Smooth muscle cell (in vitro differentiated cells): ENCODE results near the gene HILPDA. TPM values are rescaled to one million over a fixed set of nuclear protein-coding genes. Genes with fewer than 3 reads are reported as not detected.

Source experiments
- DNase-seq: peaks from one replicate; lab custom pipeline; 2025; ENCODE audit not compliant: unreplicated experiment; lab: John Stamatoyannopoulos, UW
- H2AFZ ChIP-seq: fragments of 200-600 bp; sonication (generic); 2 replicates; pipeline ENCODE4 v1.6.0; 2016; ENCODE audit warnings: antibody characterized with exemption, low read depth, mild to moderate bottlenecking
- H3F3A ChIP-seq: fragments of 200-600 bp; sonication (generic); 2 replicates; pipeline ENCODE4 v1.6.0; 2017; ENCODE audit warnings: antibody characterized with exemption, low read depth
- H3K27ac ChIP-seq: fragments of 200-600 bp; sonication (generic); 2 replicates; pipeline ENCODE4 v1.5.1; 2016; ENCODE audit warnings: low read depth, mild to moderate bottlenecking
- H3K27me3 ChIP-seq: fragments of 200-600 bp; sonication (generic); 2 replicates; pipeline ENCODE4 v1.6.1; 2016; ENCODE audit warnings: low read depth, mild to moderate bottlenecking
- H3K36me3 ChIP-seq: fragments of 200-600 bp; sonication (generic); 2 replicates; pipeline ENCODE4 v1.5.1; 2016; ENCODE audit warnings: low read depth
- H3K4me1 ChIP-seq: fragments of 200-600 bp; sonication (generic); 2 replicates; pipeline ENCODE4 v1.5.1; 2016; ENCODE audit warnings: low read depth
- H3K4me2 ChIP-seq: fragments of 200-600 bp; sonication (generic); 2 replicates; pipeline ENCODE4 v1.6.0; 2016; ENCODE audit warnings: mild to moderate bottlenecking
- H3K4me3 ChIP-seq: fragments of 200-600 bp; sonication (generic); 2 replicates; pipeline ENCODE4 v1.5.1; 2016; ENCODE audit warnings: mild to moderate bottlenecking
- H3K79me2 ChIP-seq: fragments of 200-600 bp; sonication (generic); 2 replicates; pipeline ENCODE4 v1.6.0; 2016; ENCODE audit warnings: low read depth, mild to moderate bottlenecking
- H3K9ac ChIP-seq: fragments of 200-600 bp; sonication (generic); 2 replicates; pipeline ENCODE4 v1.6.0; 2016; ENCODE audit warnings: low read depth
- H3K9me3 ChIP-seq: fragments of 200-600 bp; sonication (generic); replicated peaks from 2 replicates; pipeline ENCODE4 v1.5.1; 2016; ENCODE audit warnings: low read depth
- H4K20me1 ChIP-seq: fragments of 200-600 bp; sonication (generic); 2 replicates; pipeline ENCODE4 v1.6.0; 2016; ENCODE audit warnings: low read depth
- CTCF ChIP-seq: fragments of 200-600 bp; sonication (generic); IDR thresholded peaks from 2 replicates; pipeline ENCODE4 v1.5.1; 2017; ENCODE audit warnings: borderline replicate concordance, mild to moderate bottlenecking, antibody characterized with exemption; ENCODE audit not compliant: insufficient read depth, poor library complexity, severe bottlenecking
- WGBS: methylation state at CpG from one replicate; pipeline ENCODE4 v1.1.7; 2016; ENCODE audit warnings: low lambda C conversion rate; 5-methylcytosine and 5-hydroxymethylcytosine counted together
- polyA plus RNA-seq: library from polyadenylated mRNA; unstranded; fragments of >200 nt; fragmentation: Nextera tagmentation; extraction: Ambion mirVana; gene quantifications from 2 replicates; pipeline ENCODE4 v1.2.1, GENCODE V29; 2016
- total RNA-seq: library from RNA; depleted of rRNA; stranded (reverse); fragments of >200 nt; gene quantifications from 2 replicates; pipeline ENCODE4 v1.2.3, GENCODE V29; 2014

HILPDA gene
- total and polyA plus RNA-seq, 2 experiments from 2014 or later: 37.5 to 90.2 TPM

GRCh38 chr7:128450913-128451312 is 4.8 kb upstream of the HILPDA start:
- H3K4me1 ChIP-seq: peaks cover 18% of the 10 kb centered on the region
- DNase-seq: no peak
- no peak overlapping the region for H3K4me3 ChIP-seq
- H3K27me3 ChIP-seq: no peaks in the 10 kb centered on the region
- H3K36me3 ChIP-seq: no peaks in the 10 kb centered on the region
- no peak overlapping the region for H3K4me2 ChIP-seq
- H3K9me3 ChIP-seq: no peaks in the 10 kb centered on the region
- H3K9ac ChIP-seq: no peak overlapping the region
- H3K79me2 ChIP-seq: peaks cover 2% of the 10 kb centered on the region
- H3K27ac ChIP-seq: no peak overlapping the region
- H2AFZ ChIP-seq: no peak overlapping the region
- 98% methylated on average over 5 of the region's 5 CpGs for WGBS
- H3F3A ChIP-seq: peaks cover 9% of the 10 kb centered on the region
- no peak for TF ChIP-seq CTCF
- no peaks in the 10 kb centered on the region for H4K20me1 ChIP-seq

- H3F3A ChIP-seq: peaks cover 9% of the 10 kb centered on the region
- whole genome bisulfite sequencing: 88% methylated on average over 1 of the region's 1 CpG
- H3K4me1 ChIP-seq: peaks cover 29% of the 10 kb centered on the region
- H2AFZ ChIP-seq: peak overlapping the region; percentile 24
- no peak overlapping the region for H3K27ac ChIP-seq
- no peak overlapping the region for H3K4me3 ChIP-seq
- peaks cover 15% of the 10 kb centered on the region for H4K20me1 ChIP-seq
- H3K79me2 ChIP-seq: peaks cover 18% of the 10 kb centered on the region
- no peak for DNase-seq
- H3K9me3 ChIP-seq: no peaks in the 10 kb centered on the region
- no peaks in the 10 kb centered on the region for H3K36me3 ChIP-seq
- no peaks in the 10 kb centered on the region for H3K27me3 ChIP-seq
- TF ChIP-seq CTCF: no peak
- H3K9ac ChIP-seq: no peak overlapping the region
- no peak overlapping the region for H3K4me2 ChIP-seq
Observed at GRCh38 chr7:128452552-128452951, 3.1 kb upstream of the HILPDA start.

GRCh38 chr7:128453836-128454804 is 1.6 kb upstream of the HILPDA start:
- Histone ChIP-seq H3F3A (peaks cover 9% of the 10 kb centered on the region), H3K36me3 (no peaks in the 10 kb centered on the region), H3K4me3 (peak overlapping the region; percentile 76), H3K27me3 (no peaks in the 10 kb centered on the region), H3K4me2 (peak overlapping the region; percentile 95), H3K9me3 (no peaks in the 10 kb centered on the region), H3K79me2 (peaks cover 33% of the 10 kb centered on the region), H4K20me1 (peaks cover 31% of the 10 kb centered on the region), H3K4me1 (peaks cover 42% of the 10 kb centered on the region), H3K9ac (peak overlapping the region; percentile 75), H2AFZ (peak overlapping the region; percentile 81), H3K27ac (peak overlapping the region; percentile 97)
- TF ChIP-seq CTCF: no peak
- DNase-seq: peak; percentile 56
- WGBS: 16% methylated on average over 23 of the region's 23 CpGs
